ENCODE data around the gene TMEM134.
"Not testable (repeated sequence)": the region's sequence is repeated elsewhere in the genome, so short reads cannot be mapped to it uniquely, and the experiment has no call there.

Gene TMEM134

DNA sequence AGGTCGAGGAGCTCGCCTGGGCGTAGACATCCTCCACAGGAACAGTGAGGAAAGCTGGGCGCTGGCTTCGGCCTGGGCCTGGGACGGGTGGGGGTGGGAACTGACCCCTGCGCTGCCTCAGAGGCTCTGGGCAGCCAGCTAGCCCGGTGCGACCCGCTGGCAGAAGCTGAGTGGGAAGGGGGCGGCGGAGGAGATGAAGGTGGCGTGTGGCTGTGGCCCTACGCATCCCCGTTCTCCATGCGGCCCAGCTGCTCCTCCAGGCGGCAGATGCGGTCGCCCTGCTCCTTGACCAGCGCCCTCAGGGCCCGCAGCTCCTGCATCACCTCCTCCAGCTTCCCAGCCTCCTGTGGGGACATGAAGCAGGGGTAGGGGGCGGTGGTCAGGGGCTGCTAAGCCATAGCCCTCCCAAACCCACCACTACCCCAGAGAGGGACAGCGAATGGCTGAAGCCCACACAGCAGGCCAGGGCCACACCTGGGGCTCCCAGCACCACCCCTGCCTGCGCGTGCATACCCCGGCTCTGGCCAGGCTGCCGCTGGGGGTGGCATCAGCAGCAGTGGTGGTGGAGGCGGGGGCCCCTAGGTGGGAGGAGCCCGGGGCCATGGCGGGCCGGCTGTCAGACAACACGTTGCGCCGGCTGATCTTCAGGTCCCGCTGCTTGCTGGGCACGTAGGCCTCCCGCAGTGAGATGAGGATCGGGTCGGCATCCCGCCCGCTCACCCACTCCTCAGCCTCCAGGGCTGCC, 30.7 kb downstream of the TMEM134 start:
- DNase-seq (ENCODE audit: low read depth), result peak; percentile 72

DNA sequence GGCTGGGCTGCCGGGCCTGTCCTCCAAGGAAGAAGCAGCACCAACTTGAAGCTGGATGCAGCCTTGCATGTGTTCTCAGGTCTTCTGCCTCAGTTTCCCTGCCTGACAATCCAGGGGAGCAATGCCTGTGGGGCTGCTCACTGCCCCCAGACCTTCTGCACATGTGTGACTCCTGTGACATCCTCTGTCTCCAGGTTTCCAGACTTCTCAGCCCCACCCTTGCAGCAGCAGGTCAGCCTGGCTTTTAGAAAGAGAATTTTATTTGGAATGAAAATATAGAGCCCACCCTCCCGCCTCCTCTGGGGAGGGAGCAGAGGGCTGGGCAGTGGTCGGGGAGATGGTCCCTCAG, 31.3 kb downstream of the TMEM134 start:
- no peak for DNase-seq (ENCODE audit: low read depth)

DNA sequence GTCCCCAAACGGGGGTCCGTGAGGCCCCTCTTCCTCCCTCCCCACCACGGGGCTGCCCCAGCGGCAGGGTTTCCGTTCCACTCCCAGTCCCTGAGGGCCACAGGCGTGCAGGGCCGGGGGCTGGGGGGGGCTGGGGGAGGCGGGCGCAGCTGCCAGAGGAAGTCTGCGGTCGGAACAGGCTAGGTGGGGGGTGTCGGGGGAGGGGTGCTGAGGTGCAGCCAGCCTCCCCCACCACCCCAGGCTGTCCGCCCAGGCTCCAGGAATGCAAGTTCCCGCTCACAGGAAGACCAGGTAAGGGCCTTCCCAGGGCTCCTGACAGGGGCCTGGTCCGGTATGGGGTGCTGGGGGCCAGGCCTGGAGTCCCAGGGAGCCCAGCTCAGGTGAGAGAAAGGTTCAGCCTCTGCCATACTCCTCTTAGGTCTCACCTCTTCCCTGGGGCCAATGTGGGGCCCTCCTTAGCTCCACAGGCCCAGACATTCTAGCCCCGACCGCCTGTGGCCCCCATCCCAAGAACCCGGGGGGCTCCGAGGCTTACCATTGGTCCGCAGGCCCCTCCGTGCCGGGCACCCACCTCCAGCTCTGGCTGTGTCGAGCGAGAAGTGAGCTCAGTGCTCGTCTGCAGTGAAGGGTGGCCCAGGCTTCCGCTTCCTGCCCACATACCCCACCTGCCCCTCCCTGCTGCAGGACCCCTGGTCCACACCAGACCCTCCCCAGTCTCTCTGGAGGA, 31.8 kb downstream of the TMEM134 start, which contains the start of gene PTPRCAP:
Gene PTPRCAP, minus strand, starts transcription at position 601 of the 727 bp plus-strand sequence. Its CDS starts 63 bp downstream, at position 538.
- DNase-seq (ENCODE audit: low read depth), result peak; percentile 70

DNA sequence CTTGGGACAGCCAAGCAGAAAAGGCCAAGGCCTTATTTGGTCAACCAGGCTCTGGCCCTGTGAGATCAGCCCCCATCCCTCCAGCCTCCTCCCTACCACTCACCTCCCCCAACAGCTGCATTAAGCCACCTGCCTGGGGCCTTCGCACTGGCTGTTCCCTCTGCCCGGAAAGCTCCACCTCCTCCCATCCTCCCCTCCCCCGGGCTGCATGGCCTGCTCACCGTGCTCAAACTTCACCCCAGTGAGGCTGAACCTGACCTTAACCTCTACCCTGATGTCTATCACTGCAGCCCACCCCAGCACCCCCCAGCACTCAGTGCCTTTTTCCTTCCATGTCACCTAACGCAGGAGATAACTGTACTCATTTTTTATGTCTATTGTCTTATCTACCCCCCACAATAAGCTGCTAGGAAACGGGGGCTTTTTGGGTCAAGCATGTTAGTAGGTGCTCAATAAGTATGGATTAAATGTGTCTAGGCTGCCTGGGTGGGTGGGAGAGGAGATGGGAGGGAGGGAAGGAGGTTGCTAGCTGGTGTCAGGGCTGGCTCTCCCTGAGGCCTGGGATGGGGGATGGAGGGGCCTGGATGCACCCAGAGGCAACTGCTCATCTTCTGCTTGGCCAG, 32.5 kb downstream of the TMEM134 start:
- DNase-seq (ENCODE audit: low read depth), result peak; percentile 77

DNA sequence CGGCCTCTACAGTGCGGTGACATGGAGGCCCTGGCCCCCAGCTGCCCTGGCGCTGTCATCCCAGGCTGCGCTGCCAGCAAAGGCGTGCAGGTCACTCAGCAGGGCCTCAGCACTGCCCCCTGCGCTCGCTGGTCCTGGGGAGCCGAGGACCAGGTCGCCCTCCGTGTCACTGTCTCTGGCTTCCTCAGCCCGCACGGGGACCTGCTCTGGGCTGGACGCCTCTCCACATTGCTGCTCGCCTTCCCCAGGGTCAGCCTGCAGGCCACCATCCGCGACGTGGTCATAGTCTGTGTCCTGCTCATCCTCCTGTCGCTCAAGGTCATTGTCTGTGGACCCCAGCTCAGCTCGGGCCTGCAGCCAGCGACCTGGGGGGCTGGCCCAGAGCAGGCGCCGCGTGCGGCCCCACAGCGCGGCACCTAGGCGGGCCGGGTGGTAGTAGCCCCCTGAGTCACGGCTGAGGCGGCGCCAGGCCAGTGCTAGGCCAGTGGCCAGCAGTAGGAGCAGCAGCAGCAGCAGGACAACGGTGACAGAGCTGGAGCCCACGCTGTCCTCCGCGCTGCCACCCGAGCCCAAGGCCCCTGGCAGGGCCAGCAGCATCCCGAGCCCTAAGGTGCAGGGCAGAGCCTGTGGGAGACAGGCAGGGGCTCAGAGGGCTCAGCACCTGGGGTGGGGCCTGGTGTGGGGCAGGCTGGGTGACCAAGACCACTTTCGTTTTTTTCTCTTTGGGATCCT, 33.2 kb downstream of the TMEM134 start:
- no peak for DNase-seq (ENCODE audit: low read depth)

DNA sequence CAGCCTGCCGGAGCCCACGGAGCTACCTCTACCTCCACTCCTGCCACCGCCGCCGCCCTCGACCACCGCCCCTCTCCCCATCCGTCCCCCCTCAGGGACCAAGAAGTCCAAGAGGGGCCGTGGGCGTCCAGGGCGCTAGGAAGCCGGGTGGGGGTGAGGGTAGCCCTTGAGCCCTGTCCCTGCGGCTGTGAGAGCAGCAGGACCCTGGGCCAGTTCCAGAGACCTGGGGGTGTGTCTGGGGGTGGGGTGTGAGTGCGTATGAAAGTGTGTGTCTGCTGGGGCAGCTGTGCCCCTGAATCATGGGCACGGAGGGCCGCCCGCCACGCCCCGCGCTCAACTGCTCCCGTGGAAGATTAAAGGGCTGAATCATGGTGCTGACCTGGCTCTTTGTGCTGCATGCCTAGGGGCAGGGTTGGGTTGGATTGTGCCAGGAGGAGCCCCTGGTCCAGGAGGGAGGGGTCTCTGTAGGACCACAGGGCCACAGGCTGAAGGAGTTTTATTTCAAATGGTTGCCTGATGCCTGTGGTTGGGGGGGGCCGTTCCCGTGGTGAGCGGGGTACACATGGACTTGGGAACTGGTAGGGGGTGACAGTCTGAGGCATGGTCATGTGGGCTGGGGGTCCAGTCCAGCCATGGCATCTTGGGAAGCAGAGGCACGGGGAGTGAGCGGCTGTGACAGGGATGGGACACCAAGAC, 33.9 kb downstream of the TMEM134 start:
- no peak for DNase-seq (ENCODE audit: low read depth)

DNA sequence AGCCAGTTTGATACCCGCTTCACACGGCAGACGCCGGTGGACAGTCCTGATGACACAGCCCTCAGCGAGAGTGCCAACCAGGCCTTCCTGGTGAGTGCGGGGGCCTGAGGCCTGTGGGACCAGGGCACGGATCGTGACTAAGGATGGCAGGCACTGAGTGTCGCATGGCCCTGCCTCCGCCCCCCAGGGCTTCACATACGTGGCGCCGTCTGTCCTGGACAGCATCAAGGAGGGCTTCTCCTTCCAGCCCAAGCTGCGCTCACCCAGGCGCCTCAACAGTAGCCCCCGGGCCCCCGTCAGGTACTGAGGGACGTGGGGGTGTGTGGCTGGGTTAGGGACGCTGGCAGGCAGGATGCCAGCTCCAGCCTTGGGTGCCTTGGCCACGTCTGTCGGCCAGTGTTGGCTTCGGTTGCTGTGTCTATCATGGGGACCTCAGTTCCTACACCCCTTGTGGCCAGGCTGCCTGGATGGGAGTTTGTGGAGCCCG, 34.6 kb downstream of the TMEM134 start:
- DNase-seq (ENCODE audit: low read depth), result no peak

DNA sequence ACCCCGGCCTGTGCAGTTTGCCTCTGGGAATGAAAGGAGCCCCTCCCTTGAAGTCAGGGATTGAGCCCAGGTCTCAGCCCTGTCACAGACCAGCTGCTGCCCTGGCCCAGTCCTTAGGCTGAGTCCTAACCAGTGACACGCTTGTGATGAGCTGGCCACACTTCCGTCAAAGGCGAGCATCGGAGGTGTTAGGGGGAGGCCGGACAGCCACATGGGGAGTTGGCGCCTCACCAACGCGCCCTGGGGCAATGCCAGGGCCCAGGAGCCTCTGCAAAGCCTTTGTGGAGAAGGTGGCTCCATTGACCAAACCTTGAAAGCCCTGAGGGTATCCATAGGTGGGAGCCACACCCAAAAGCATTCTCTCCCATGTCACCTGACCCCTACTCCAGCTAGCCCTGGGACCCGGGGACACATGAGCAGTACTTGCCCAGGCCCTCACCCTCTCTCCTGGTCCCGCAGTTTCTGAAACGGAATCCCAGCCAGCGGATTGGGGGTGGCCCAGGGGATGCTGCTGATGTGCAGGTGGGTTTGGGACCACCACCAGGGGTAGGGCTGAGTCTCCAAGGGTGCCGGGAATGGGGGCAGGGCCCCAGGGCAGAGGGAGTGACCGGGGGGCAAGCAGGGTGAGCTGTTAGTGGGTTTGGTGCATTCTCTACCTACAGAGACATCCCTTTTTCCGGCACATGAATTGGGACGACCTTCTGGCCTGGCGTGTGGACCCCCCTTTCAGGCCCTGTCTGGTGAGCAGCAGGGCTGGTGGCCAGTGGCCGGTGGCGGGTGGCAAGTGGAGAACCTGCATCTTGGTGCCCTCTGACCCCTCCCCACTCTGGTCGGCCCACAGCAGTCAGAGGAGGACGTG, 35.3 kb downstream of the TMEM134 start:
- no peak for DNase-seq (ENCODE audit: low read depth)

DNA sequence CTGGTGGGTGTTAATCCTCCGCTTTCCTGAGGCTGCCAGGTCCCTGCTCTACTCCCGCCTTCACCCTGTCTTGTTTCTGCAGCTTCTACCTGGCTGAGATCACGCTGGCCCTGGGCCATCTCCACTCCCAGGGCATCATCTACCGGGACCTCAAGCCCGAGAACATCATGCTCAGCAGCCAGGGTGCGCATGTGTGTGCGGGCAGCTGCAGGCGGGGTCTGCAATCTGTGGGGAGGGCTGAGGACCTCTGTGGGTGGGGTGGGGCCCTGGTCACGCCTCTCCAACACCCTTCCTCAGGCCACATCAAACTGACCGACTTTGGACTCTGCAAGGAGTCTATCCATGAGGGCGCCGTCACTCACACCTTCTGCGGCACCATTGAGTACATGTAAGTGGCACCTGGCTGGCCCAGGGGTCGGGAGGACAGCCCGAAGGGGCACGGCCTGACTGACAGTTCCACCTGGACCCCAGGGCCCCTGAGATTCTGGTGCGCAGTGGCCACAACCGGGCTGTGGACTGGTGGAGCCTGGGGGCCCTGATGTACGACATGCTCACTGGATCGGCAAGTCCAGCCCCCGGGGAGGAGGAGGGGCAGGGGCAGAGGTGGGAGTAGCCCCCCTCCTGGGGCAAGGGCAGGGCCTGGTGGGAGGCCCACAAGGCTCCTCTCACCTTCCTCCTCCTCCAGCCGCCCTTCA, 36.2 kb downstream of the TMEM134 start:
- no peak for DNase-seq (ENCODE audit: low read depth)

DNA sequence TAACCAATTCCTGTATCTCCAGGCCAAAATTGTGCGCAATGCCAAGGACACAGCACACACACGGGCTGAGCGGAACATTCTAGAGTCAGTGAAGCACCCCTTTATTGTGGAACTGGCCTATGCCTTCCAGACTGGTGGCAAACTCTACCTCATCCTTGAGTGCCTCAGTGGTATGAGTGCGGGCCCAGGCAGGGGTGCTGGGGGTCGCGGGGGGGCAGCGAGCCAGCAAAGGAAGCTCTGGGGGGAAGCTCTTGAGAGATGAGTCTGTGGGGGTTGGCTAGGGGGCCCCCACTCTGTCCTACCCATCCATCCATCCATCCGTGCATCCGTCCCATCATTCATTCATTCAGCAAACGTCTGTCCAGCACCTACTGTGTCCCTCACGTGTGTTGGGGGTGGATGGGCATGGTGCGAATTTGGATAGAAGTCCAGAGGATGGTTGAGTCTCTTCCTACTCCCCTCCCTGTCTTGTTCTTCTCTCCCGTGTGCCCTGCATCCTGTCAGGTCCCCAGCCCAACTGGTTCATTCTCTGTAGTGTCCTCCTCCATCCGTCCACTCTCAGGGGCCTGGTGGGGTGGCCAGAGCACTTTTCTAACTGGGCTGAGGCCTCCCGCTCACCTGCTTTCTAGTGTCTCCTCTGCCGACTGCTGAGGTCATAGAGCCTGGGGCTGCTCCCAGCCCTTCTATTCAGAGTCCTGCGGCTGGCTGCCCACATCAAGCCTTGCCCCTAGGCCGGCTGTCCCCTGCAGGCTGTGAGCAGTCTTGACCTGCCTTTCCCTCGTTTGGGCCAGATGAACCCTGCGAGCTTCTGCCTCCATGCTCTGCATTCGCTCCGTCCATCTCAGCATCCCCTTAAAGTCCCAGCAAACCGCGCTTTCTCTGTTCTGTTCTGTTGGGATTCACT, 37.5 kb downstream of the TMEM134 start:
- no peak for DNase-seq (ENCODE audit: low read depth)

DNA sequence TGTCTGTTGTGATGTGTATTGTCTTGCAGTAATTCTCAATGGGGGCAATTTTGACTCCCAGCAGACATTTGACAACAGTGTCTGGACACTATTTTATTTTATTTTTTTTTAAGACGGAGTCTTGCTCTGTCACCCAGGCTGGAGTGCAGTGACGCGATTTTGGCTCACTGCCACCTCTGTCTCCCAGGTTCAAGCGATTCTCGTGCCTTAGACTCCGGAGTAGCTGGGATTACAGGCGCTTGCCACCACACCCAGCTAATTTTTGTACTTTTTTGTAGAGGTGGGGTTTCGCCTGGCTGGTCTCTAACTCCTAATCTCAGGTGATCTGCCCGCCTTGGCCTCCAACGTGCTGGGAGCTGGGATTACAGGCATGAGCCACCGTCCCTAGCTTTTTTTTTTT, 39.3 kb downstream of the TMEM134 start:
- DNase-seq (ENCODE audit: low read depth), result no peak

DNA sequence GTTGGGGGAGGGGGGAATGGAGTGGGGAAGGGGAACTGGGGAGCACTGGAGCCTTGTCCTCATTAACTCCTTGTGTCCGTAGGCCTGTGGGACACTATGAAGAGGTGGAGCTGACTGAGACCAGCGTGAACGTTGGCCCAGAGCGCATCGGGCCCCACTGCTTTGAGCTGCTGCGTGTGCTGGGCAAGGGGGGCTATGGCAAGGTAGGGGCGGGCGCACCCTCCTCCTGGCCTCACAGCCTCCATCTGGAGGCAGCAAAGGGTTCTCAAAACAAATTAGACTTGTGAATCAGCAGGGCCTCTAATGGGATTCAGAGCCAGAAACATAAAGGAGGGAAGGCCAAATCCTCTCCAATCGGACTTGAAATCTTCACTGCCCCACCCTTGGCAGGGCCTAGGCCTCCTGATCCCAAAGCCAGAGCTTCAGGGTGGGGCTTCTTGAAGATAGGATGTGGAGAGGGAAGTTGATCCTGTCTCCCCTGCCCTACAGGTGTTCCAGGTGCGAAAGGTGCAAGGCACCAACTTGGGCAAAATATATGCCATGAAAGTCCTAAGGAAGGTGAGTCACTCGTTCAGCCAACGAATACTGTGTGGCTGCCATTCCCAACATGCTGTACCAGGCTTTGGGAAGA, 39.9 kb downstream of the TMEM134 start:
- no peak for DNase-seq (ENCODE audit: low read depth)

DNA sequence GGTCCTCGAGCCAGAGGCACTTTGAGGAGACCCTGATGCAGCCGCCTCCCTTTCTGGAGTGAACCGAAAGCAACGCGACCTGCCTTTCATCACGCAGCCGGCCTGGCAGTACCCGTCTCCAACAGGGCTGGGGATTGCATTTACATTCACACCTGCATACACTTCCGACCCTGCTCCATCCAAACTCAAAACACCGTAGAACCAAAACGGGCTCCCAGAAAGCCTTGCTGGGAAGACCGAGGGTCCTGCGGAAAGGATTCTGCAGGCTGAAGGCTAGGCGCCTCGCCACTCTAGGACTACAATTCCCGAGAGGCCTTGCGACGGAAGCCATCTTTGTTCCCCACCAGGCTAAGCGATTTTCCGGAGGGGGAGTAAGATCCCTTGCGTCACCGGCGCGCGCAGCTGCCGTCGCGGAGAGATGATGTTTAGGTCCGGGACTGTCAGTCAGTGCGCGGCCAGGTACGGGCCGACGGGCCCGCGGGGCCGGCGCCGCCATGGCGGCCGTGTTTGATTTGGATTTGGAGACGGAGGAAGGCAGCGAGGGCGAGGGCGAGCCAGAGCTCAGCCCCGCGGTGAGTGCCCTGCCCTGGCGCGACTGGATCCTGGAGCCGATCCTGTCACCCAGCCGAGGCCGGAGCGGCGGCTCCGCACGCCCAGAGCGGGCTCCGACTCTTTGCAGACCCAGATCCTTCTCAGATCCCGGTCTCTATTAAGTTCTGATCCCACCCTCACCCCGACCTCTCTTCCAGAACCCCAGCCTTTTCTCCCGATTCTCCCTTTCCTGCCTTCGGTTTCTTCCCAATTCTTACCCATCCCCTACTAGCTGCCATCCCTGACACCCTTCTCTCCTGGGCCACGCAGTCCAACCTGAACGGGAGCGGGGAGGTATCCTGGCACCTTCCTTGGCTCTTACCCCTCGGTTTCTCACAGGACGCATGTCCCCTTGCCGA, 40.7 kb downstream of the TMEM134 start, which contains the start of gene RPS6KB2:
Gene RPS6KB2, plus strand, starts transcription at position 443 of the 950 bp plus-strand sequence. Its CDS starts 52 bp downstream, at position 495.
- DNase-seq (ENCODE audit: low read depth), result peak; percentile 100

DNA sequence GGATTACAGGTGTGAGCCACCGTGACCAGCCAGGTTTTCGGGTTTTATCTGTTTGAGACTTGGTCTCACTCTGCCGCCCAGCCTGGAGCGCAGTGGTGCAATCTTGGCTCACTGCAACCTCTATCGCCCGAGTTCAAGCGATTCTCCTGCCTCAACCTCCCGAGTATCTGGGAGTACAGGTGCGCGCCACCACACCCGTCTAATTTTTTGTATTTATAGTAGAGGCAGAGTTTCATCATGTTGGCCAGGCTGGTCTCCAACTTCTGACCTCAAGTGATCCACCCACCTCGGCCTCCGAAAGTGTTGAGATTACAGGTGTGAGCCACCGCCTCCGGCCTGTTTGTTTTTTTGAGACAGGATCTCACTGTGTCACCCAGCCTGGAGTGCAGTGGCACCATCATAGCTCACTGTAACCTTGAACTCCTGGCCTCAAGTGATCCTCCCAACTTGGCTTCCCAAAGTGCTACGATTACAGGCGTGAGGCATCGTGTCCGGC, 41.6 kb downstream of the TMEM134 start:
- DNase-seq (ENCODE audit: low read depth), result not testable (repeated sequence)

DNA sequence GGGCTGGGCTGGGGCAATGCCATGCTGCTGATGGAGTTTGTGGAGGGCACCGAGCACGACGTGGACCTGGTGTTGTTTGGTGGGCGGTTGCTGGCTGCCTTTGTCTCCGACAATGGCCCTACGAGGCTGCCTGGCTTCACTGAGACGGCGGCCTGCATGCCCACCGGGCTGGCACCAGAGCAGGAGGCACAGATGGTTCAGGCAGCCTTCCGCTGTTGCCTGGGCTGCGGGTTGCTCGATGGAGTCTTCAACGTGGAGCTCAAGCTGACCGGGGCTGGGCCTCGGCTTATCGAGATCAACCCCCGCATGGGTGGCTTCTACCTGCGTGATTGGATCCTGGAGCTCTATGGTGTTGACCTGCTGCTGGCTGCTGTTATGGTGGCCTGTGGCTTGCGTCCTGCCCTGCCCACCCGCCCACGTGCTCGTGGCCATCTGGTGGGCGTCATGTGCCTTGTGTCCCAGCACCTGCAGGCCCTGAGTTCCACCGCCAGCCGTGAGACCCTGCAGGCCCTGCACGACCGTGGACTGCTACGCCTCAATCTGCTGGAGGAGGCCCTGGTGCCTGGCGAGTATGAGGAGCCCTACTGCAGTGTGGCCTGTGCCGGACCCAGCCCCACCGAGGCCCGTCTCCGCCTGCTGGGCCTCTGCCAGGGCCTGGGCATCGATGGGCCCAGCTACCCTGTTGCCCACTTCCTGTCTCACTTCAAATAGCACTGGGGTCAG, 45.0 kb downstream of the TMEM134 start:
- no peak for DNase-seq (ENCODE audit: low read depth)

DNA sequence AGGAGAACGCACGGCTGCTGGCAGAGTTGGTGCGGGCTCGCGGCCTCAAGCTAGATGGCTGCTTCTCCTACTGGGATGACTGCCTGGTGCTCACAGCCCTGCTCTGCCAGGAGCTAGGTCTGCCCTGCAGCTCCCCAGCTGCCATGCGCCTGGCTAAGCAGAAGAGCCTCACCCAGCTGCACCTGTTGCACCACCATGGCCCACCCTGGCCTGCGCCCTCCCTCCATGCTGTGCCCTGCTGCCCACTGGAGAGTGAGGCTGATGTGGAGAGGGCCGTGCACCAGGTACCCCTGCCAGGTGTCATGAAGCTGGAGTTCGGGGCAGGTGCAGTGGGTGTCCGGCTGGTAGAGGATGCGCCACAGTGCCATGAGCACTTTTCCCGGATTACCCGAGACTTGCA, 45.6 kb downstream of the TMEM134 start:
- no peak for DNase-seq (ENCODE audit: low read depth)

Data from activated T-cell treated with anti-CD3 and anti-CD28 coated beads for 24 hours (primary cell).